ENCODE data around the gene ADCY10.
"Not testable (repeated sequence)": the region's sequence is repeated elsewhere in the genome, so short reads cannot be mapped to it uniquely, and the experiment has no call there.

The ADCY10 gene

GRCh38 chr1:167808690-167809089, 105.2 kb downstream of the ADCY10 start:
- DNase-seq (no peak), ATAC-seq (replicated peaks) (no peak)
- peaks cover 0 to 4% of the 10 kb centered on the region in 2 donors for H3K27me3 Mint-ChIP-seq
- H3K27ac Mint-ChIP-seq = no peak overlapping the region
- no peak overlapping the region for H3K4me3 Mint-ChIP-seq
- H3K36me3 Mint-ChIP-seq = peaks cover 4 to 13% of the 10 kb centered on the region in 2 donors
- H3K9me3 Mint-ChIP-seq = peaks cover 9 to 15% of the 10 kb centered on the region in 2 donors
- H3K4me1 Mint-ChIP-seq = peaks cover 9 to 18% of the 10 kb centered on the region in 2 donors

- Mint-ChIP-seq H3K4me3 (no peak overlapping the region), H3K9me3 (peaks cover 9 to 11% of the 10 kb centered on the region in 2 donors), H3K4me1 (peaks cover 13 to 24% of the 10 kb centered on the region in 2 donors), H3K27me3 (peaks cover 0 to 4% of the 10 kb centered on the region in 2 donors), H3K36me3 (peaks cover 3 to 10% of the 10 kb centered on the region in 2 donors), H3K27ac (no peak overlapping the region)
- DNase-seq = no peak
- ATAC-seq (replicated peaks) = no peak
Measured at GRCh38 chr1:167808104-167808503, 105.8 kb downstream of the ADCY10 start.

- not testable (repeated sequence) for DNase-seq; H3K9me3 Mint-ChIP-seq; H3K27me3 Mint-ChIP-seq; H3K36me3 Mint-ChIP-seq; ATAC-seq (replicated peaks); H3K4me3 Mint-ChIP-seq
- H3K4me1 Mint-ChIP-seq = peaks cover 13 to 26% of the 10 kb centered on the region in 2 donors
- H3K27ac Mint-ChIP-seq = peak overlapping the region; percentile 42
Measured at GRCh38 chr1:167806676-167807075, 107.3 kb downstream of the ADCY10 start.

- not testable (repeated sequence) for ATAC-seq (replicated peaks); H3K4me3 Mint-ChIP-seq; H3K27ac Mint-ChIP-seq; H3K9me3 Mint-ChIP-seq; H3K36me3 Mint-ChIP-seq; DNase-seq; H3K27me3 Mint-ChIP-seq
- peaks cover 13 to 26% of the 10 kb centered on the region in 2 donors for H3K4me1 Mint-ChIP-seq
Measured at GRCh38 chr1:167806235-167806634, 107.7 kb downstream of the ADCY10 start.

- DNase-seq = no peak
- H3K36me3 Mint-ChIP-seq = no peaks in the 10 kb centered on the region
- H3K9me3 Mint-ChIP-seq = no peaks in the 10 kb centered on the region
- H3K27me3 Mint-ChIP-seq = peaks cover 0 to 4% of the 10 kb centered on the region in 2 donors
- H3K4me3 Mint-ChIP-seq = no peak overlapping the region
- ATAC-seq (replicated peaks) = peak; percentile 30 to 41
- peaks cover 13 to 26% of the 10 kb centered on the region in 2 donors for H3K4me1 Mint-ChIP-seq
- H3K27ac Mint-ChIP-seq = peak overlapping the region; percentile 69
Measured at GRCh38 chr1:167805041-167805556, 108.8 kb downstream of the ADCY10 start.

DNA sequence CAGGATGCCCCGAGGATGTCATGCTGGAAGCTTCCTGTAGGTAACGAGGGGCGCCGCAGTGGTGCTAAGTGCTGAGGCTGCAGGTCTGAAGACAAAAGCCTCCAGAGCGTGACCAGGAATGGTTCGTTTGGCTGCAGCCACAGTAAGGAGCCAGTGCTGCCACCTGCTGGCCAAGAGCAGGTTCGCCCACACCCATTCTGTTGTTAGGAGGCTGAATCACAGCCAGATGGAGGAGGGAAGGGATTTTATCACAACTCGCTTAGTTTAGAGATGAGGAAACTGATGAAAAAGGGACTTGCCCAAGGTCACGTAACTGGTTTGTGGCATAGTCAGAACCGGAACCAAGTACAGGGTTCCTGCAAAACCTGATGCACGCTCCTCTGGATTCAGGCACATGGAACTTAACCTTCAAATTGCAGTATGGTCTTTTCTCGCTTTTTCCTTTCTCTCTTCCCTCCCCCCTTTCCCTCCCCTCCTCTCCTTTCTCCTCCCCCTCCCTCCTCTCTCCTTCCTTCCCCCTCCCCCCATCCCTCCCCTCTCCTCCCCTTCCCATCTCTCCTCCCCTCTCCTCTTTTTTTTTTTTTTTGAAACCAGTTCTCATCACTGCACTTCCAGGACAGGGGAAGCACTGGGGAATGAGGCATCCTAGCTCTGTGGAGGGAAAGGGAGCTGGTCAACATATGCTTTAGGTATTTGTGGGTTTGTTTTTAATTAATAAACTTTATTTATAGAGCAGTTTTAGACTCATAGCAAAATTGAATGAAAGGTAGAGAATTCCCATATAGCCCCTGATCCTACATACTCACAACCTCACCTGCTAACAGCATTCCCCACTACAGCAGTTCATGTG, 110.4 kb downstream of the ADCY10 start:
- DNase-seq (peak; percentile 88), ATAC-seq (replicated peaks) (peak; percentile 97)
- Mint-ChIP-seq H3K27me3 (no peaks in the 10 kb centered on the region), H3K36me3 (no peaks in the 10 kb centered on the region), H3K4me1 (peaks cover 13 to 26% of the 10 kb centered on the region in 2 donors), H3K9me3 (no peaks in the 10 kb centered on the region), H3K4me3 (peak overlapping the region in 1 of 2 donors; percentile 47), H3K27ac (peak overlapping the region; percentile 47)

GRCh38 chr1:167802235-167802634, 111.7 kb downstream of the ADCY10 start:
- no peaks in the 10 kb centered on the region for H3K27me3 Mint-ChIP-seq
- DNase-seq = no peak
- H3K4me3 Mint-ChIP-seq = no peak overlapping the region

DNA sequence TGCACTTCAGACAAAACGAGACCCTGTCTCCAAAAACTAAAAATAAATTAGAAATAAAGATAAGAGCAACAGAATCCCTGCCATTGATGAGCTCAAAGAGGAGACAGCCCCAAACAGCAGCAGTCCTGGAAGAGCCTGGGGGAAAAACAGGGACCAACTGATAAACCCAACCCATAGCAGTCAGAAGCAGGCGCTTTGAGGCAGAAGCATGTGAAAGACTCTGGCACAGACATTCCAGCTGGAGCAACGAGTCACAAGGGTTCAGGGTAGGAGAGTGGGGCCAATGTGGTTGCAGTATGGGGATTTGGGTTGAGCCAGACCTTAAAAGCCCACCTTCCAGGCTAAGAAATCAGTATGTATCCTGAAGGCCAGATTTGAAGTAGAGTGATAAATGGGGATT, 113.7 kb downstream of the ADCY10 start:
- Mint-ChIP-seq H3K4me1 (peaks cover 12 to 33% of the 10 kb centered on the region in 2 donors), H3K36me3 (no peaks in the 10 kb centered on the region), H3K4me3 (no peak overlapping the region), H3K27me3 (no peaks in the 10 kb centered on the region), H3K27ac (no peak overlapping the region), H3K9me3 (no peaks in the 10 kb centered on the region)
- no peak for ATAC-seq (replicated peaks)
- DNase-seq = no peak

More at GRCh38 chr1:167802235-167802634, 111.7 kb downstream of the ADCY10 start:
- Mint-ChIP-seq H3K9me3 (no peaks in the 10 kb centered on the region), H3K4me1 (peaks cover 13 to 31% of the 10 kb centered on the region in 2 donors), H3K27ac (no peak overlapping the region), H3K36me3 (no peaks in the 10 kb centered on the region)
- ATAC-seq (replicated peaks) = no peak

GRCh38 chr1:167799747-167800146, 114.2 kb downstream of the ADCY10 start:
- ATAC-seq (replicated peaks) (no peak), DNase-seq (no peak)
- no peaks in the 10 kb centered on the region for H3K36me3 Mint-ChIP-seq
- no peaks in the 10 kb centered on the region for H3K27me3 Mint-ChIP-seq
- H3K4me1 Mint-ChIP-seq = peaks cover 8 to 28% of the 10 kb centered on the region in 2 donors
- no peaks in the 10 kb centered on the region for H3K9me3 Mint-ChIP-seq
- H3K27ac Mint-ChIP-seq = no peak overlapping the region
- H3K4me3 Mint-ChIP-seq = no peak overlapping the region

DNA sequence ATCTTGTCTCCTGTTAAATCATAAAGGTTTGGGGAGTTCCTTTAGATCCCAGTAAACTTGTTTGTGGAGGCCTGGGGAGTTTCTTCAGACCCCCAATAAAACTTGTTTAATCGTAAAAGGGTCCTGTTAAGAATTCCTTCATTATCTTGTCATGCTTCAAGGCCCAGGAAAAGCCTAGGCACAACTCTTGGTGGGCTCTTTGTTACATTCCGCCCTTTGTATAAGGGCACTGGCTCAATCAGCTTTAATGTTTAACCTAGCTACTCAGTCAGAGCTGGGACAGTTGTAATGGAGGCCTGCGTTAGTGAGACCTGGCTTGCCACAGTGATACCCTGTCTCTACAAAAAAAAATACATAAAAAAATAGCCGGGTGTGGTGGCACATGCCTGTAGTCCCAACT, 115.0 kb downstream of the ADCY10 start:
- H3K27me3 Mint-ChIP-seq = no peaks in the 10 kb centered on the region
- H3K9me3 Mint-ChIP-seq = no peaks in the 10 kb centered on the region
- ATAC-seq (replicated peaks) (no peak), DNase-seq (no peak)
- no peaks in the 10 kb centered on the region for H3K36me3 Mint-ChIP-seq
- peaks cover 5 to 20% of the 10 kb centered on the region in 2 donors for H3K4me1 Mint-ChIP-seq
- H3K27ac Mint-ChIP-seq = no peak overlapping the region
- no peak overlapping the region for H3K4me3 Mint-ChIP-seq

DNA sequence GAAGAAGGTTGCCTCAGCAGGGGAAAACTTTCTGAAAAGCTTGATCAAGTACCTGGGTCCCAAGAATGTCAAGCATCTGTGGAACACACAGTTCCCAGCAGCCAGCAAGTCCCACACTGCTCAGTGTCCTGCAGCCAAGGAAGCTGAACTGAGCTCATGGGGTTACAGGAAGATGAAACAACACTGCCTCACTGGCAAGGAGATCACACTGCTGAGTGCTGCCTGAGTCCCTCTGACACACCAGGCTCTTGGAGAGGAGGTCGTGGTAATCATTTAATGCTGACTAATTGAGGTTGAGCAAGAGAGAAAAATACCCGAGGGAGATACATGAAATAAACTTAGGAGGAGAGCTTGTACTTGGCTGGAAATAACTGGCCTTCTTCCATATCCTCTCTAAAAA, 116.9 kb downstream of the ADCY10 start:
- Mint-ChIP-seq H3K4me3 (no peak overlapping the region), H3K9me3 (no peaks in the 10 kb centered on the region), H3K4me1 (peaks cover 0 to 10% of the 10 kb centered on the region in 2 donors), H3K27me3 (no peaks in the 10 kb centered on the region), H3K27ac (no peak overlapping the region), H3K36me3 (peaks cover 4 to 6% of the 10 kb centered on the region in 2 donors)
- ATAC-seq (replicated peaks) (peak; percentile 25 to 38), DNase-seq (no peak)

DNA sequence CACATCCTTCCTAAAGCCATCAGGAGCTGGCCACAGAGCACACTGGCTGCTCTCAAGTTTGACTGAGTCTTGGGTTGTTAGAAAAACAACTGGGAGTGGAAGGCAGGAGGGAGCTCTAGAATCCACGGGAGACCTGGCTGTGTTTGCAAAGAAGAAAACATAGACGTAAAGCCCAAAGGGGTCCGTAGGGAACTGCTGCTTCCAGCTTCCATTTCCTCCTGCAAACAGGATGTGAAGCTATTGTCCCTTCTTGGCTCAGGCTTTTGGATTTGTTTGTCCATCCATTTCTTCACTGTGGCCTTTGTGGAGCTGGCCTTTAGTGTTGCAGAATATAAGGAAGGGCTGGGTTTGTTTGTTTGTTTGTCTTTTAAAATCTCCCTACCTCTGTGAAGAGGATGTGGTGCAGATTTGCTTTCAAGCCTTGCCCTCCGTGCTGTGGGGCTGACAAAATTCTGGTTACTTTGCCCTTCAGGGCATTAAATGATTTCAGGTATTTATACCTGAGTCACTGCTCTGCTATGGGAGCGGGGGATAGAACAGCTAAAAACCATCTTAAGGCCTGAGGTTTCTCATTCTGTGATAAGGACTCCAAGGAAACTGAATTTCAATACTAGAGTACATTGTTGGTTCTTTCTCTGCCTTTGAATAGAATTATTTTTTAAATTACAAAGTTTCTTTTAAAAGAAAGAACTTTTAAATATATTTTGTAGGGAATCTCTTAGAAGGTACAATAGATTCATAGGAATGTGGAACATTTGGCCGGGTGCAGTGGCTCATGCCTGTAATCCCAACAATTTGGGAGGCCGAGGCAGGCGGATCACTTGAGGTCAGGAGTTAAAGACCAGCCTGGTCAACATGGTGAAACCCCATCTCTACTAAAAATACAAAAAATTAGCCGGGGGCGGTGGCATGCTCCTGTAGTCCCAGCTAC, 117.9 kb downstream of the ADCY10 start:
- no peak for ATAC-seq (replicated peaks)
- Mint-ChIP-seq H3K27ac (no peak overlapping the region), H3K4me1 (peaks cover 0 to 15% of the 10 kb centered on the region in 2 donors), H3K4me3 (no peak overlapping the region), H3K36me3 (peaks cover 5 to 7% of the 10 kb centered on the region in 2 donors), H3K9me3 (no peaks in the 10 kb centered on the region), H3K27me3 (no peaks in the 10 kb centered on the region)
- no peak for DNase-seq

DNA sequence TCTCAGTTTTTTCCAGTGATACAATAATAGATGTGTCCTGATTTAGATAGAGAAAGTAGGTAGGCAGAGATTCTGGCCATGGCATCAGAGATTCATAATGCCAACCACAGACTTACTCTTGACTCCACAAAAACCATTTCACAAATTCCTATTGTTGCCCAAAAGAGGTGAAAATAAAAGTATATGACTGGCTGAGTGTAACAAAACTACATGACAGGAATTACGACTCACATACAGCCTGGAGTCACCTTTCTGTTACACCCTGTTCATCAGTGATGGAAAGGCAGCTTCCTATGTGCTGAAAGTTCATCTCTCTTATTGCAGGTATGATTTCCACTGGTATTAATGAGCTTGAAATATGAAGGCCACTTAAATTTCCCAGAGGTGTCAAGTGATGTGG, 119.9 kb downstream of the ADCY10 start:
- ATAC-seq (replicated peaks) (no peak), DNase-seq (no peak)
- Mint-ChIP-seq H3K36me3 (peaks cover 17 to 18% of the 10 kb centered on the region in 2 donors), H3K9me3 (no peaks in the 10 kb centered on the region), H3K27me3 (no peaks in the 10 kb centered on the region), H3K27ac (no peak overlapping the region), H3K4me3 (no peak overlapping the region), H3K4me1 (peaks cover 0 to 18% of the 10 kb centered on the region in 2 donors)

GRCh38 chr1:167792188-167792565, 121.8 kb downstream of the ADCY10 start:
- H3K36me3 Mint-ChIP-seq = peaks cover 18 to 31% of the 10 kb centered on the region in 2 donors
- DNase-seq = no peak
- H3K27ac Mint-ChIP-seq = no peak overlapping the region
- H3K4me3 Mint-ChIP-seq = no peak overlapping the region
- ATAC-seq (replicated peaks) = no peak
- H3K9me3 Mint-ChIP-seq = no peaks in the 10 kb centered on the region
- H3K4me1 Mint-ChIP-seq = peaks cover 0 to 12% of the 10 kb centered on the region in 2 donors
- H3K27me3 Mint-ChIP-seq = no peaks in the 10 kb centered on the region

Measured in stimulated activated naive B cell treated with anti-CD40 and anti-IgM and Interleukin-4, amounts not matched to agents 10 μg/mL and 1 μg/mL and 100 μg/mL, for 72 hours (primary cell).